NB4 (cell line): ENCODE results near the gene ZNF705A.

Experiments
- CTCF ChIP-seq: IDR thresholded peaks from one replicate; pipeline ENCODE4 v1.5.1; 2012; ENCODE audit warnings: low read depth, low read length
- MAX ChIP-seq: IDR thresholded peaks from 2 replicates; pipeline ENCODE4 v1.6.1; 2011; ENCODE audit warnings: low read depth, low read length
- POLR2A ChIP-seq: IDR thresholded peaks from 2 replicates; pipeline ENCODE4 v1.6.1; 2011; ENCODE audit warnings: mild to moderate bottlenecking; ENCODE audit not compliant: insufficient read length; ENCODE audit errors: extremely low read depth

- TF ChIP-seq CTCF (no peak), POLR2A (no peak), MAX (no peak)
These were observed 29.7 kb upstream of the ZNF705A start for GRCh38 chr12:8127138-8127537.
